Measurements from ENCODE around the gene CT83.

Gene CT83

DNA sequence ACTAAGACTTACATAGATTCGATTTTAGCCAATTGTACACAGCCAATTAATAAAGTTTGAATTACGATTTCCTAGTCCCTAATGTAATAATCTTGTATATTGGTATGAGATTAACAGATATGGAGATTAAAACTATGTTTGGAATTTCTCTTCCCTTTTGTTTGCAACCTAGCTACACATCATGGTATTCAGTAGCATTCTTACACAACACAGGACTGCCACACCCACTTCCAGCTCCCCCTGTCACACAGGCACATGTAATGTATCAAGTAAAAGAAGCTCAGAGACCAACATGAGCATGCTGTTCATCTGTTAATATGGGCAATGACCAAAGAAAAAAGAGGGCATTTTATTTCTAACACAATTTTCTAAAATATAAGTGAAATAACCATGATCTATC, 13.6 kb downstream of the CT83 start:
- TF ChIP-seq POLR2AphosphoS5 (IDR thresholded peaks at IDR 0.05; ENCODE audit: low read depth, low read length) (no peak), SIN3A (IDR thresholded peaks at IDR 0.05; ENCODE audit: borderline replicate concordance, insufficient read depth, low read length) (no peak), FOXP2 (optimal IDR thresholded peaks at IDR 0.05; ENCODE audit: borderline replicate concordance, extremely low read depth, extremely low read length, insufficient read depth) (no peak), TAF1 (IDR thresholded peaks at IDR 0.05; ENCODE audit: borderline replicate concordance, insufficient read depth, low read length) (no peak)
- TF ChIP-seq, protein P1, sequence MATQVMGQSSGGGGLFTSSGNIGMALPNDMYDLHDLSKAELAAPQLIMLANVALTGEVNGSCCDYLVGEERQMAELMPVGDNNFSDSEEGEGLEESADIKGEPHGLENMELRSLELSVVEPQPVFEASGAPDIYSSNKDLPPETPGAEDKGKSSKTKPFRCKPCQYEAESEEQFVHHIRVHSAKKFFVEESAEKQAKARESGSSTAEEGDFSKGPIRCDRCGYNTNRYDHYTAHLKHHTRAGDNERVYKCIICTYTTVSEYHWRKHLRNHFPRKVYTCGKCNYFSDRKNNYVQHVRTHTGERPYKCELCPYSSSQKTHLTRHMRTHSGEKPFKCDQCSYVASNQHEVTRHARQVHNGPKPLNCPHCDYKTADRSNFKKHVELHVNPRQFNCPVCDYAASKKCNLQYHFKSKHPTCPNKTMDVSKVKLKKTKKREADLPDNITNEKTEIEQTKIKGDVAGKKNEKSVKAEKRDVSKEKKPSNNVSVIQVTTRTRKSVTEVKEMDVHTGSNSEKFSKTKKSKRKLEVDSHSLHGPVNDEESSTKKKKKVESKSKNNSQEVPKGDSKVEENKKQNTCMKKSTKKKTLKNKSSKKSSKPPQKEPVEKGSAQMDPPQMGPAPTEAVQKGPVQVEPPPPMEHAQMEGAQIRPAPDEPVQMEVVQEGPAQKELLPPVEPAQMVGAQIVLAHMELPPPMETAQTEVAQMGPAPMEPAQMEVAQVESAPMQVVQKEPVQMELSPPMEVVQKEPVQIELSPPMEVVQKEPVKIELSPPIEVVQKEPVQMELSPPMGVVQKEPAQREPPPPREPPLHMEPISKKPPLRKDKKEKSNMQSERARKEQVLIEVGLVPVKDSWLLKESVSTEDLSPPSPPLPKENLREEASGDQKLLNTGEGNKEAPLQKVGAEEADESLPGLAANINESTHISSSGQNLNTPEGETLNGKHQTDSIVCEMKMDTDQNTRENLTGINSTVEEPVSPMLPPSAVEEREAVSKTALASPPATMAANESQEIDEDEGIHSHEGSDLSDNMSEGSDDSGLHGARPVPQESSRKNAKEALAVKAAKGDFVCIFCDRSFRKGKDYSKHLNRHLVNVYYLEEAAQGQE (IDR thresholded peaks at IDR 0.05; ENCODE audit: insufficient read depth in 1 of 2, low read depth in 2 of 2, low read length in 2 of 2), result no peak

DNA sequence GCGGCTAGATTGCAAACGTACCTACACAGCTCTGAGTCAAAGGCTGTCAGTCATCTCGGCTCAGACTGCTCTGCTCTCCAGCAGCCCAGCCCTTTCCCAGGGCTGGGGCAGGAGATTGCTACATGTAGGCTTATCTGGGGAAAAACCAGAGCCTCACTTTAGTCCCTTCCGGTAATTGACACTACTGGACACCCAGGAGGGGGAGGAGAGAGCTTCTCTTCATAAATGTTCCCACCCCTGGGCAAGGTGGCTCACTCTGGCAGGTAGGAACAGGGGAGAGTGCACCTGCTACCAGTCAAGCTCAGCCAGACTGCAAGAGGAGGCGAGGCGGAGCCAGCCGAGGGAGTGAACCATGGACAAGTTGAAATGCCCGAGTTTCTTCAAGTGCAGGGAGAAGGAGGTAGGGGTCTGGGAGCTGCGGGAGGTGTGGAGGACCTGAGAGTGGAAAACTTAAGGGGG, 26.4 kb downstream of the CT83 start, which contains the start of gene SLC6A14:
Gene SLC6A14, plus strand, starts transcription at position 249 of the 459 bp plus-strand sequence. Its CDS starts 104 bp downstream, at position 353.
- TF ChIP-seq, protein P1 (IDR thresholded peaks at IDR 0.05; ENCODE audit: insufficient read depth in 1 of 2, low read depth in 2 of 2, low read length in 2 of 2), result no peak
- TF ChIP-seq POLR2AphosphoS5 (IDR thresholded peaks at IDR 0.05; ENCODE audit: low read depth, low read length) (no peak), SIN3A (IDR thresholded peaks at IDR 0.05; ENCODE audit: borderline replicate concordance, insufficient read depth, low read length) (no peak), FOXP2 (optimal IDR thresholded peaks at IDR 0.05; ENCODE audit: borderline replicate concordance, extremely low read depth, extremely low read length, insufficient read depth) (no peak)

DNA sequence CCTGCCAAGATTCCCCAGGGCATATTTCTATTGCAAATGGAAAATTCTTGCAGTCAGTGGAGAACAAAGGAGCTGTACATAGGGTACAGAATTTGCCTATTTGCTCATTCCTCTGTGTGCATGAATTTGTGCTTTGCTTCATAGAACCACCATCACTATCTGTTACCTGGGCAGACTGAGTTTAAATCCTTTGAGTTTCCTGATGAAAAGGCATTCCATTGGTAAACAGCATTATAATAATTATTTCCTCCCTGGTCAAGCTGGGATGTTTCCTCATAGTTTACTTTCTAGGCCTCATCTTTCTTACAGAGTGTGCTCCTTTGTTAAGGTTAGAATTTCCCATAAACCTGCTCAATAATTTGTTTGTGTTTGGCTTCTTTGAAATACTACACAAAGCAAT, 27.2 kb downstream of the CT83 start:
- TF ChIP-seq FOXP2 (optimal IDR thresholded peaks at IDR 0.05; ENCODE audit: borderline replicate concordance, extremely low read depth, extremely low read length, insufficient read depth) (no peak), SIN3A (IDR thresholded peaks at IDR 0.05; ENCODE audit: borderline replicate concordance, insufficient read depth, low read length) (no peak), POLR2AphosphoS5 (IDR thresholded peaks at IDR 0.05; ENCODE audit: low read depth, low read length) (no peak), TAF1 (IDR thresholded peaks at IDR 0.05; ENCODE audit: borderline replicate concordance, insufficient read depth, low read length) (no peak)
- TF ChIP-seq, protein P1 (IDR thresholded peaks at IDR 0.05; ENCODE audit: insufficient read depth in 1 of 2, low read depth in 2 of 2, low read length in 2 of 2), result no peak

DNA sequence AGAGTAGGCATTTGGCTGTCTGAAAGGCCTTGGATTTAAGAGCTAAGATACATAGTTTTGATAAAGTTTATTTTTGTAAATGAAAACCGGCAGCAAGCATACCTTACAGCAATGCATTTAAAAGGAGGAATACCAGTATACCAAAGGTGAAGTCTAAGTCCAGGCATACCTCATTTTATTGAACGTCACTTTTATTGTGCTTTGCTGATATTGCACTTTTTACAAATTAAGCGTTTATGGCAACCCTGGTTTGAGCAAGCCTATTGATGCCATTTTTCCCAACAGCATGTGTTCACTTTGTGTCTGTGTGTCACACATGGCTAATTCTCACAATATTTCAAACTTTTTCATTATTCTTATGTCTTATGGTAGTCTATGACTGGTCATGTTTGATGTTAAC, 34.8 kb downstream of the CT83 start:
- TF ChIP-seq TAF1 (IDR thresholded peaks at IDR 0.05; ENCODE audit: borderline replicate concordance, insufficient read depth, low read length) (no peak), POLR2AphosphoS5 (IDR thresholded peaks at IDR 0.05; ENCODE audit: low read depth, low read length) (no peak), SIN3A (IDR thresholded peaks at IDR 0.05; ENCODE audit: borderline replicate concordance, insufficient read depth, low read length) (no peak), FOXP2 (optimal IDR thresholded peaks at IDR 0.05; ENCODE audit: borderline replicate concordance, extremely low read depth, extremely low read length, insufficient read depth) (no peak)
- TF ChIP-seq, protein P1 (IDR thresholded peaks at IDR 0.05; ENCODE audit: insufficient read depth in 1 of 2, low read depth in 2 of 2, low read length in 2 of 2), result no peak

DNA sequence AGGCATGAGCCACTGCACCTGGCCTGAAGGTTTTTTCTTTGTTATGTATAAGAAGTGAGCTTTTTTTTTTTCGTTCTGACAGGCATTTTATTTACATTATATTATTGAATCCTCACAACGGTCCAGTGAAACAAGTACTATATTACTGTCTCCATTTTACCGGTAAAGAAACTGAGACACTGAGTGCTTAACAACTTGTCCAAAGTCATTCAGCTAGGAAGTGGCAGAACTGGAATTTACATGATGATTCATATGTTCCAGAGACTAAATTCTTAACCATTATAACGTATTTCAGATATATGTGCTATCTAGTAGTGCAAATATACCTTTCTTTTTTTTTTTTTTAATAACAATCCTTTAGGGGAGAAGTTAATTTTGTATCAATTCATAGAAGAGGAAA, 44.8 kb downstream of the CT83 start:
- no peak for TF ChIP-seq SIN3A (IDR thresholded peaks at IDR 0.05; ENCODE audit: borderline replicate concordance, insufficient read depth, low read length)
- no peak for TF ChIP-seq POLR2AphosphoS5 (IDR thresholded peaks at IDR 0.05; ENCODE audit: low read depth, low read length)
- no peak for TF ChIP-seq FOXP2 (optimal IDR thresholded peaks at IDR 0.05; ENCODE audit: borderline replicate concordance, extremely low read depth, extremely low read length, insufficient read depth)
- TF ChIP-seq TAF1 (IDR thresholded peaks at IDR 0.05; ENCODE audit: borderline replicate concordance, insufficient read depth, low read length), result no peak
- TF ChIP-seq, protein P1 (IDR thresholded peaks at IDR 0.05; ENCODE audit: insufficient read depth in 1 of 2, low read depth in 2 of 2, low read length in 2 of 2), result no peak
